OCI-LY7 (cell line): ENCODE measurements around the gene LTA4H. TPM values are rescaled to one million over a fixed set of nuclear protein-coding genes. Genes with fewer than 3 reads are reported as not detected.

Experiments used
- BruUV-seq: library from RNA; stranded (reverse); fragments of 400-500 nt; replicated peaks from 2 replicates; lab custom pipeline; 2021; lab: Mats Ljungman, UMichigan
- CTCF ChIA-PET: fragments of 300-600 bp; sonication (Branson Sonifier 250); formaldehyde crosslinking; loops from one replicate; lab custom pipeline; 2022; ENCODE audit warnings: antibody characterized with exemption; ENCODE audit not compliant: unreplicated experiment; lab: Charles Lee
- POLR2A ChIA-PET: fragments of 300-600 bp; sonication (Branson Sonifier 250); formaldehyde crosslinking; loops from one replicate; lab custom pipeline; 2022; ENCODE audit warnings: antibody characterized with exemption; lab: Charles Lee
- DNase-seq: peaks from one replicate; pipeline ENCODE4 v3.0.0-alpha.2; 2015; ENCODE audit warnings: low spot score
- H2AFZ ChIP-seq: fragments of 200-600 bp; sonication (generic), shearing (Covaris generic); 2 replicates; pipeline ENCODE4 v1.6.1; 2014; ENCODE audit warnings: mild to moderate bottlenecking, antibody characterized with exemption, low read length, moderate library complexity
- H3K27ac ChIP-seq: fragments of 200-600 bp; sonication (generic); 2 replicates; pipeline ENCODE4 v1.5.1; 2014; ENCODE audit warnings: mixed run types, low read depth, mild to moderate bottlenecking, moderate library complexity, low read length, inconsistent platforms; ENCODE audit not compliant: poor library complexity, severe bottlenecking
- H3K36me3 ChIP-seq: fragments of 200-600 bp; sonication (generic); 2 replicates; pipeline ENCODE4 v1.6.1; 2014; ENCODE audit warnings: mild to moderate bottlenecking, antibody characterized with exemption, low read length, moderate library complexity, mixed read lengths; ENCODE audit not compliant: insufficient read depth
- H3K4me1 ChIP-seq: fragments of 200-600 bp; sonication (generic); 2 replicates; pipeline ENCODE4 v1.5.1; 2014; ENCODE audit warnings: mild to moderate bottlenecking, low read length; ENCODE audit not compliant: insufficient read depth, poor library complexity, severe bottlenecking
- H3K4me2 ChIP-seq: fragments of 200-600 bp; sonication (generic); 2 replicates; pipeline ENCODE4 v1.6.1; 2014; ENCODE audit warnings: mild to moderate bottlenecking, low read length
- H3K4me3 ChIP-seq: fragments of 200-600 bp; sonication (generic); 2 replicates; pipeline ENCODE4 v1.5.1; 2014; ENCODE audit warnings: mild to moderate bottlenecking, low read depth, low read length; ENCODE audit not compliant: poor library complexity, severe bottlenecking
- H3K79me2 ChIP-seq: fragments of 200-600 bp; sonication (generic); 2 replicates; pipeline ENCODE4 v1.6.1; 2016; ENCODE audit warnings: low read depth, mild to moderate bottlenecking, low read length, moderate library complexity, mixed read lengths; ENCODE audit not compliant: insufficient read depth
- H3K9me2 ChIP-seq: fragments of 200-600 bp; sonication (generic); 2 replicates; pipeline ENCODE4 v1.6.1; 2016; ENCODE audit warnings: mild to moderate bottlenecking, low read length, mixed read lengths; ENCODE audit not compliant: insufficient read depth
- H3K9me3 ChIP-seq: fragments of 200-600 bp; sonication (generic); 2 replicates; pipeline ENCODE4 v1.6.1; 2014; ENCODE audit warnings: mild to moderate bottlenecking, mixed run types, low read length, mixed read lengths
- H4K20me1 ChIP-seq: fragments of 200-600 bp; sonication (generic); 2 replicates; pipeline ENCODE4 v1.6.1; 2014; ENCODE audit warnings: mild to moderate bottlenecking, antibody characterized with exemption, low read length, moderate library complexity, mixed read lengths; ENCODE audit not compliant: insufficient read depth
- CTCF ChIP-seq: fragments of 200-600 bp; sonication (generic); conservative IDR thresholded peaks from 2 replicates; pipeline ENCODE4 v1.5.1; 2014; ENCODE audit warnings: mild to moderate bottlenecking, antibody characterized with exemption, low read length, moderate library complexity, mixed read lengths
- EZH2phosphoT487 ChIP-seq: fragments of 200-600 bp; sonication (generic); IDR thresholded peaks from 2 replicates; pipeline ENCODE4 v1.6.1; 2018; ENCODE audit warnings: low read depth, borderline replicate concordance, mild to moderate bottlenecking, mixed run types, antibody characterized with exemption, low read length, moderate library complexity, mixed read lengths
- intact Hi-C: fragments of 100-400 bp; cut with micrococcal nuclease; formaldehyde crosslinking; loops from one replicate; pipeline ENCODE4 v1.10.0; 2022; ENCODE audit not compliant: unreplicated experiment
- total RNA-seq, 2 experiments: library from RNA; depleted of rRNA in 1 of 2; stranded (reverse); fragments of >200 nt in 1 of 2; shearing (Covaris generic) in 1 of 2; gene quantifications; 2 replicates each; pipeline ENCODE4 v1.2.3, GENCODE V29; 2014 to 2022

LTA4H gene
- total RNA-seq, 2 experiments from 2014 or later = 86.7 to 122 TPM

GRCh38 chr12:96006727-96007126 is 28.7 kb downstream of the LTA4H start:
- Histone ChIP-seq H3K4me3 (no peak overlapping the region), H4K20me1 (no peaks in the 10 kb centered on the region), H3K4me2 (no peak overlapping the region), H3K9me2 (no peaks in the 10 kb centered on the region), H3K9me3 (no peaks in the 10 kb centered on the region), H3K4me1 (no peaks in the 10 kb centered on the region), H3K36me3 (peaks cover 87% of the 10 kb centered on the region), H3K27ac (no peak overlapping the region), H2AFZ (no peak overlapping the region), H3K79me2 (no peaks in the 10 kb centered on the region)
- no TSS peak for BruUV-seq
- no peak for TF ChIP-seq EZH2phosphoT487
- TF ChIP-seq CTCF = no peak
- intact Hi-C loops = no loop called here
- ChIA-PET POLR2A (interaction anchor here (2.3 kb wide), 1 partner anchor 14 kb away, joined by 10 read pairs; no protein-coding TSS in a partner anchor), CTCF (no interaction called here)
- no peak for DNase-seq

- no peak for DNase-seq
- ChIA-PET CTCF (interaction anchor here (0.8 kb wide), 1 partner anchor 20 kb away, joined by 3 read pairs; no protein-coding TSS in a partner anchor), POLR2A (interaction anchor here (0.5 to 1.9 kb wide), 5 partner anchors 20 to 864 kb away, joined by 3 to 10 read pairs (median 3); no protein-coding TSS in a partner anchor)
- no peaks in the 10 kb centered on the region for H3K9me3 ChIP-seq
- H4K20me1 ChIP-seq = no peaks in the 10 kb centered on the region
- TF ChIP-seq EZH2phosphoT487 = no peak
- no peak for TF ChIP-seq CTCF
- no peaks in the 10 kb centered on the region for H3K9me2 ChIP-seq
- peaks cover 53% of the 10 kb centered on the region for H3K36me3 ChIP-seq
- no peaks in the 10 kb centered on the region for H3K79me2 ChIP-seq
- H2AFZ ChIP-seq = no peak overlapping the region
- no TSS peak for BruUV-seq
- H3K4me1 ChIP-seq = peaks cover 7% of the 10 kb centered on the region
- no peak overlapping the region for H3K4me3 ChIP-seq
- no peak overlapping the region for H3K27ac ChIP-seq
- no peak overlapping the region for H3K4me2 ChIP-seq
- intact Hi-C loops = no loop called here
Observed at GRCh38 chr12:96000858-96001257, 34.5 kb downstream of the LTA4H start.

- ChIA-PET POLR2A (interaction anchor here (0.6 to 1.9 kb wide), 4 partner anchors 20 to 105 kb away, joined by 3 to 10 read pairs (median 3); no protein-coding TSS in a partner anchor), CTCF (no interaction called here)
- intact Hi-C loops = loop anchor here (10.0 kb wide), 2 partner anchors 295 to 375 kb away; no protein-coding TSS in a partner anchor
- H3K79me2 ChIP-seq = no peaks in the 10 kb centered on the region
- no TSS peak for BruUV-seq
- H3K4me3 ChIP-seq = no peak overlapping the region
- H4K20me1 ChIP-seq = no peaks in the 10 kb centered on the region
- no peak for DNase-seq
- no peaks in the 10 kb centered on the region for H3K9me3 ChIP-seq
- peaks cover 39% of the 10 kb centered on the region for H3K36me3 ChIP-seq
- no peaks in the 10 kb centered on the region for H3K9me2 ChIP-seq
- H2AFZ ChIP-seq = no peak overlapping the region
- no peak overlapping the region for H3K4me2 ChIP-seq
- H3K27ac ChIP-seq = no peak overlapping the region
- peaks cover 7% of the 10 kb centered on the region for H3K4me1 ChIP-seq
- TF ChIP-seq EZH2phosphoT487 = no peak
- TF ChIP-seq CTCF = no peak
Observed at GRCh38 chr12:95999484-95999883, 35.9 kb downstream of the LTA4H start.
